ENCODE results near the gene AACS.

GRCh38 chr12:125028106-125028505 is 37.1 kb upstream of the AACS start:
- TF ChIP-seq CTCF (IDR thresholded peaks at IDR 0.05; ENCODE audit: insufficient read depth, low read length): no peak
- TF ChIP-seq POLR2AphosphoS5 (IDR thresholded peaks at IDR 0.05; ENCODE audit: low read depth): no peak

All from HL-60 (cell line).